ENCODE data around the gene CPT1B. TPM values are rescaled to one million over a fixed set of nuclear protein-coding genes. Genes with fewer than 3 reads are reported as not detected.
A peak's percentile ranks its signal among the peaks of the same experiment; 100 is the strongest.

CPT1B gene
- total and polyA plus RNA-seq, 2 of the 8 experiments (the other 6 are each of a cell fraction or from before 2014, with no cell fraction given) = 34.2 to 36.2 TPM

DNA sequence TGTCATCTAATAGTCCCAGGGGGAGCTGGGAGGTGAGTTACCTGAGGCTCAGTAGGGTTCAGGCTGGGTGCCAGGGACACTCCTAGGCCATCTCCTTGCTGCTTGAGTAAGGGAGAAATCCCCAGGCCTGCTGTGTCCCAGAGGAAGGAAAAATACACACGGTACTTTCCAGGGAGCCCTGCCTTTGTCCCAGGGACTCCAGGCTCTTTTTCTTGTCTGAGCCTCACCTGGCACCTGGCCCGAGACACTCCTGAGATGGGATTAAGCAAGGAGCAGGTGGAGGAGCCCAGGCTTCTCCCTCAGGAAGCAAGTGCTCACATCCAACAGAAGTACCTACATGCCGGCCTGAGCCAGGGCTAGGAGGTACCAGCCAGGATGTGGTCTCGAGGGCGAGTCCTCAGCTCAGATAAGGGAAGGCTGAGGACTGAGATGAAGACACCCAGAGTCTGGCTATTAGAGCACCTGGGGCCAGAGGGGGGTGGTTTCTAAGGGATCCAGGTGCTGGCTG lies 33.4 kb downstream of the CPT1B start:
- H3K27ac ChIP-seq (ENCODE audit: low read depth, low read length) = no peak overlapping the region
- ChIA-PET CTCF (ENCODE audit: partially characterized antibody) (interaction anchor here (1.0 to 1.5 kb wide), 5 partner anchors 9 to 47 kb away, joined by 3 to 9 read pairs (median 3); partner anchors contain the start of genes SCO2 and SYCE3), POLR2A (ENCODE audit: partially characterized antibody) (no interaction called here)
- peak overlapping the region; percentile 13 to 41; a peak in 2 of 4 replicates for H3K4me2 ChIP-seq (ENCODE audit: insufficient read depth in 1 of 2, low read depth in 2 of 2, low read length in 2 of 2)
- no peaks in the 10 kb centered on the region for H3K9me3 ChIP-seq (ENCODE audit: insufficient read depth in 2 of 2, low read depth in 1 of 2, low read length in 1 of 2)
- H3K36me3 ChIP-seq (ENCODE audit: control insufficient read depth in 2 of 4, insufficient read depth in 4 of 4, low read length in 3 of 4) = no peaks in the 10 kb centered on the region
- H2BK5ac ChIP-seq (ENCODE audit: low read depth, low read length) = no peak overlapping the region
- no peak overlapping the region for H2AK5ac ChIP-seq (ENCODE audit: low read depth, low read length)
- H3K23ac ChIP-seq (ENCODE audit: insufficient read length) = no peak overlapping the region
- H3K56ac ChIP-seq (replicated peaks; ENCODE audit: insufficient read length, low read depth, low read length) = no peak overlapping the region
- WGBS, 2 experiments (ENCODE audit: extremely low coverage in 1 of 2, insufficient coverage in 1 of 2, insufficient read length in 1 of 2, insufficient replicate concordance in 2 of 2, low coverage in 1 of 2, low lambda C conversion rate in 2 of 2, missing lambda C conversion rate in 1 of 2) = 85% methylated on average over 5 of the region's 5 CpGs; no CpG with 5 or more reads in 1 of the 2 experiments
- no peak overlapping the region for H4K8ac ChIP-seq (ENCODE audit: extremely low read depth, insufficient read depth, low read length)
- H3K9ac ChIP-seq (replicated peaks in 1 of 4; ENCODE audit: extremely low read depth in 1 of 4, low read depth in 3 of 4, low read length in 3 of 4) = no peak overlapping the region
- H3K4ac ChIP-seq (replicated peaks; ENCODE audit: insufficient read length, low read depth, low read length) = no peak overlapping the region
- no peak overlapping the region for H4K5ac ChIP-seq (ENCODE audit: insufficient read length, low read depth, low read length)
- H2BK12ac ChIP-seq (ENCODE audit: low read depth, low read length) = peak overlapping the region; percentile 17; the same call in 1 of the 2 replicates
- TF ChIP-seq SP1 (IDR thresholded peaks at IDR 0.05; ENCODE audit: low read depth, low read length) (no peak), POLR2AphosphoS5 (IDR thresholded peaks at IDR 0.05; ENCODE audit: low read depth, low read length) (no peak), CEBPB (IDR thresholded peaks at IDR 0.05; ENCODE audit: low read depth, low read length) (no peak), YY1 (IDR thresholded peaks at IDR 0.05; ENCODE audit: low read depth, low read length) (no peak), RAD21 (IDR thresholded peaks at IDR 0.05 in 1 of 2, conservative IDR thresholded peaks at IDR 0.05 in 1 of 2; ENCODE audit: low read depth in 2 of 2, low read length in 2 of 2) (no peak), RNF2 (IDR thresholded peaks at IDR 0.05; ENCODE audit: borderline replicate concordance, low read depth, low read length, missing control alignments, poor library complexity, severe bottlenecking) (no peak), FOSL1 (IDR thresholded peaks at IDR 0.05; ENCODE audit: insufficient read depth, low read depth, low read length) (no peak), RFX5 (IDR thresholded peaks at IDR 0.05; ENCODE audit: borderline replicate concordance, low read depth, low read length) (no peak), POLR2A (IDR thresholded peaks at IDR 0.05; ENCODE audit: control extremely low read depth in 1 of 2, low read depth in 2 of 2, low read length in 2 of 2) (no peak), KDM4A (IDR thresholded peaks at IDR 0.05; ENCODE audit: low read depth, low read length, severe bottlenecking) (no peak)
- TF ChIP-seq, protein P1, sequence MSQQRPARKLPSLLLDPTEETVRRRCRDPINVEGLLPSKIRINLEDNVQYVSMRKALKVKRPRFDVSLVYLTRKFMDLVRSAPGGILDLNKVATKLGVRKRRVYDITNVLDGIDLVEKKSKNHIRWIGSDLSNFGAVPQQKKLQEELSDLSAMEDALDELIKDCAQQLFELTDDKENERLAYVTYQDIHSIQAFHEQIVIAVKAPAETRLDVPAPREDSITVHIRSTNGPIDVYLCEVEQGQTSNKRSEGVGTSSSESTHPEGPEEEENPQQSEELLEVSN (IDR thresholded peaks at IDR 0.05) = no peak
- H3K79me1 ChIP-seq (ENCODE audit: low read depth, low read length) = no peaks in the 10 kb centered on the region
- H4K91ac ChIP-seq (replicated peaks; ENCODE audit: insufficient read length, low read length) = no peak overlapping the region
- H4K20me1 ChIP-seq (replicated peaks in 1 of 2; ENCODE audit: control insufficient read depth in 1 of 2, insufficient read depth in 2 of 2, low read length in 2 of 2) = no peaks in the 10 kb centered on the region
- H3K79me2 ChIP-seq (ENCODE audit: control insufficient read depth in 1 of 2, insufficient read depth in 2 of 2, low read length in 2 of 2) = no peaks in the 10 kb centered on the region
- no peak for FAIRE-seq
- peaks cover 0 to 13% (median 6%) of the 10 kb centered on the region in 4 experiments; a peak in 5 of 7 replicates for H3K27me3 ChIP-seq (replicated peaks in 1 of 4; ENCODE audit: control insufficient read depth in 3 of 4, extremely low read depth in 1 of 4, insufficient read depth in 3 of 4, low read length in 3 of 4)
- H2BK20ac ChIP-seq (ENCODE audit: low read length) = 0 out of 2 replicates have a peak overlapping the region, but pooled peaks have one; percentile 61
- H3K23me2 ChIP-seq (ENCODE audit: low read depth, low read length) = no peaks in the 10 kb centered on the region
- H3K14ac ChIP-seq (ENCODE audit: insufficient read length) = no peak overlapping the region
- H2BK120ac ChIP-seq (replicated peaks; ENCODE audit: low read depth, low read length) = no peak overlapping the region
- peak overlapping the region in 2 of 4 experiments; percentile 14 to 35; a peak in 2 of 8 replicates for H3K4me3 ChIP-seq (ENCODE audit: extremely low read depth in 1 of 4, insufficient read depth in 2 of 4, low read depth in 3 of 4, low read length in 4 of 4)
- H3K18ac ChIP-seq (ENCODE audit: extremely low read depth, low read length) = no peak overlapping the region
- no peak for DNase-seq (ENCODE audit: low read depth in 1 of 2, low spot score in 2 of 2)
- peaks cover 0 to 5% (median 1%) of the 10 kb centered on the region in 4 experiments; a peak in 2 of 7 replicates for H3K4me1 ChIP-seq (replicated peaks in 1 of 4; ENCODE audit: control insufficient read depth in 3 of 4, insufficient read depth in 4 of 4, low read length in 3 of 4)
- peak overlapping the region; percentile 31; the same call in 1 of the 2 replicates for H2BK15ac ChIP-seq (ENCODE audit: low read length)
- no peak overlapping the region for H2AFZ ChIP-seq (ENCODE audit: low read length)
